Measurements from ENCODE around the gene ARID1B. TPM values are rescaled to one million over a fixed set of nuclear protein-coding genes. Genes with fewer than 3 reads are reported as not detected.

ARID1B gene
- total and polyA plus RNA-seq, 8 donors: 16.2 to 68.0 (median 42.5) TPM

- 75% methylated on average over 13 to 14 of the region's 14 CpGs for WGBS, 2 donors
- peak in 3 of 4 donors; percentile 18 to 31 (median 29) for ATAC-seq
These were observed 17.6 kb downstream of the ARID1B start for GRCh38 chr6:156794546-156795354.

GRCh38 chr6:156795825-156796224, 18.6 kb downstream of the ARID1B start:
- Histone ChIP-seq H3K27ac (no peak overlapping the region), H3K4me1 (peaks cover 7 to 13% (median 13%) of the 10 kb centered on the region in 3 donors), H3K4me3 (peak overlapping the region in 2 of 4 donors; percentile 5 to 20), H3K9me3 (no peaks in the 10 kb centered on the region), H3K27me3 (no peaks in the 10 kb centered on the region), H3K36me3 (no peaks in the 10 kb centered on the region)
- intact Hi-C loops (cut with DNase I): no loop called here
- FAIRE-seq (no peak), DNase-seq (no peak), ATAC-seq (peak in 3 of 4 donors; percentile 68 to 72 (median 71))
- WGBS, 2 donors: 66 to 72% methylated on average over 9 of the region's 9 CpGs
- TF ChIP-seq CTCF (IDR thresholded peaks at IDR 0.05): no peak

More at GRCh38 chr6:156794546-156795354, 17.6 kb downstream of the ARID1B start:
- Histone ChIP-seq H3K4me1 (peaks cover 11 to 24% (median 21%) of the 10 kb centered on the region in 3 donors), H3K36me3 (no peaks in the 10 kb centered on the region), H3K9me3 (no peaks in the 10 kb centered on the region), H3K4me3 (no peak overlapping the region), H3K27me3 (no peaks in the 10 kb centered on the region), H3K27ac (no peak overlapping the region)
- no peak for TF ChIP-seq CTCF (IDR thresholded peaks at IDR 0.05)
- DNase-seq: no peak
- intact Hi-C loops (cut with DNase I): no loop called here
- FAIRE-seq: no peak

GRCh38 chr6:156796627-156797026, 19.4 kb downstream of the ARID1B start:
- no peaks in the 10 kb centered on the region for H3K36me3 ChIP-seq
- no peak for ATAC-seq
- TF ChIP-seq CTCF (IDR thresholded peaks at IDR 0.05): no peak
- intact Hi-C loops (cut with DNase I): no loop called here
- WGBS, 2 donors: 86 to 95% methylated on average over 3 of the region's 3 CpGs
- no peak overlapping the region for H3K4me3 ChIP-seq
- DNase-seq: no peak
- FAIRE-seq: no peak
- H3K4me1 ChIP-seq: peaks cover 0 to 7% (median 5%) of the 10 kb centered on the region in 3 donors
- no peaks in the 10 kb centered on the region for H3K27me3 ChIP-seq
- no peaks in the 10 kb centered on the region for H3K9me3 ChIP-seq
- no peak overlapping the region for H3K27ac ChIP-seq

GRCh38 chr6:156797901-156798735, 20.9 kb downstream of the ARID1B start:
- WGBS, 2 donors: 90 to 92% methylated on average over 19 of the region's 19 CpGs
- FAIRE-seq (no peak), ATAC-seq (no peak), DNase-seq (peak in 1 of 6 donors; percentile 41)
- Histone ChIP-seq H3K36me3 (no peaks in the 10 kb centered on the region), H3K27me3 (no peaks in the 10 kb centered on the region), H3K4me1 (peaks cover 0 to 10% (median 0%) of the 10 kb centered on the region in 3 donors), H3K4me3 (no peak overlapping the region), H3K9me3 (no peaks in the 10 kb centered on the region), H3K27ac (no peak overlapping the region)
- TF ChIP-seq CTCF (IDR thresholded peaks at IDR 0.05): no peak
- intact Hi-C loops (cut with DNase I): no loop called here

All from pancreas (tissue), 10 donors.